Stomach smooth muscle (tissue), 2 donors: Measurements from ENCODE around the gene HDAC4.

Source experiments
- H3K27ac ChIP-seq: one replicate; pipeline ENCODE4 v1.7.0; 2013; ENCODE audit warnings: mild to moderate bottlenecking, low read length, inconsistent platforms
- H3K27me3 ChIP-seq, 2 donors: one replicate each; pipeline ENCODE4 v1.7.0; 2013; ENCODE audit warnings: low read length in 2 of 2; ENCODE audit not compliant: insufficient read depth in 2 of 2, control insufficient read depth in 1 of 2
- H3K36me3 ChIP-seq, 2 donors: one replicate each; pipeline ENCODE4 v1.7.0; 2013; ENCODE audit warnings: low read length in 2 of 2; ENCODE audit not compliant: control insufficient read depth in 2 of 2, insufficient read depth in 2 of 2
- H3K4me1 ChIP-seq: one replicate; pipeline ENCODE4 v1.7.0; 2013; ENCODE audit warnings: low read length; ENCODE audit not compliant: control insufficient read depth, insufficient read depth
- H3K4me3 ChIP-seq, 2 donors: one replicate each; pipeline ENCODE4 v1.7.0; 2013; ENCODE audit warnings: low read length in 2 of 2
- H3K9ac ChIP-seq, 2 donors: one replicate each; pipeline ENCODE4 v1.7.0; 2013; ENCODE audit warnings: low read length in 2 of 2, mild to moderate bottlenecking in 1 of 2
- H3K9me3 ChIP-seq, 2 donors: one replicate each; pipeline ENCODE4 v1.7.0; 2013; ENCODE audit warnings: low read length in 2 of 2; ENCODE audit not compliant: control insufficient read depth in 2 of 2
- donor health status: healthy.
- donor health status: Pancreatic carcinoma.

Gene HDAC4

DNA sequence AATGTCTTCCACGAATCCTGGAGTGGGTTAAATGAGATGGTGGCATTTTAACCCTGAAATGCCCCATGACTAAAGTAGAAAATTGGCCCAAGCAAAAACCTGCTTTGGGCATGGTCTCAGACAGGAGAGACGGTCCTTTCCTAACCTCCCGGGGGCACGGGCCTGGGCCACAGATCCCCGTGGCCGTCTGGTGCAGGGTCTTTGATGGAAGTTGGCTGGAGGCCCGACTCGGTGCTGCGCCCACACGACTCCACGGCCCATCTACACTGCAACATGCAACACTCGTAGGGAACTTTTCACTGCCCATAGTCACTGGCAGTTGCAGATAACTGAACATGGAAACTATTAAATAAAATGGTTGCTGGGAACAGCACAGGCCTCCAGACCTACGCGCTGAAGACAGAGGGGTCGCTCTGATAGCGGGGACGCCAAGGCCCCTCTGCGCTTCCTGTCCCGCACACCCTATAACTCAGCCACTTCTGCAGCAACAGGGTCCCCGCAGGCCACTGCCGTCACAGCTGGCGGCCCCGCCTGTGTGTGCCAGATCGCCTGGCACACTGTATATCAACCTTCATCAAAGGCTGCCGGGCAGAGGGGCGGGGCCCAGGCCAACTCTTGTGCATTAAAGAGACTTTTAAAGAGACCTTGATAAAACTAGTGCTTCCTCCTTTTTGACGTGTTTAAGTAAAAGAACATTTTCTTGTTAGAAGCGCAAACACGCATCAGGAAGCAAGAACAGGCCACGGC, 338.8 kb downstream of the HDAC4 start:
- Histone ChIP-seq H3K27me3 (no peaks in the 10 kb centered on the region), H3K36me3 (peaks cover 67% of the 10 kb centered on the region in 2 donors), H3K27ac (no peak overlapping the region)

DNA sequence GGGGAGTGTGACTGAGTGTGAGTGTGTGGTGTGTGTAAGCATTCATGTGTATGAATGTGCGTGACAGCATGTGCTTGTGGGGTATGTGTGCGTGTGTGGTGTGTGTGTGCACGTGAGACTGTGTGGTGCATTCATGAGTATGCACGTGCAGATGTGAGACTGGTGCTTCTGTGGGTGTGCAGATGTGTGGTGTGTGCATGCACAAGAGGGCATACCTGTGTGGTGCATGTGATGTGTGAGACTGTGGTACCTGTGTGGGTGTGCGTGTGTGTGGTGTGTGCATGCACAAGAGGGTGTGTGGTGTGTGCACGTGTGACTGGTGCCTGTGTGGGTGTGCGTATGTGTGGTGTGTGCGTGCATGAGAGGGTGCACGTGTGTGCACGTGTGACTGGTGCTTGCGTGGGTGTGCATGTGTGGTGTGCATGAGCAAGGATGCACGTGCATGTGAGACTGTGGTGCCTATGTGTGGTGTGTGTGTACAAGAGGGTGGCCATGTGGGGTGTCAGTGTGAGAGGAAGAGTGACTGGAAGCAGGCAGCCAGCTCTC, 339.6 kb downstream of the HDAC4 start:
- no peak overlapping the region for H3K4me3 ChIP-seq
- H3K27ac ChIP-seq = no peak overlapping the region
- H3K27me3 ChIP-seq = no peaks in the 10 kb centered on the region
- peaks cover 65 to 67% of the 10 kb centered on the region in 2 donors for H3K36me3 ChIP-seq
- H3K4me1 ChIP-seq = no peaks in the 10 kb centered on the region
- H3K9ac ChIP-seq = no peak overlapping the region
- no peaks in the 10 kb centered on the region for H3K9me3 ChIP-seq

More for the DNA sequence above, 338.8 kb downstream of the HDAC4 start:
- Histone ChIP-seq H3K9me3 (no peaks in the 10 kb centered on the region), H3K9ac (no peak overlapping the region), H3K4me3 (no peak overlapping the region), H3K4me1 (no peaks in the 10 kb centered on the region)

DNA sequence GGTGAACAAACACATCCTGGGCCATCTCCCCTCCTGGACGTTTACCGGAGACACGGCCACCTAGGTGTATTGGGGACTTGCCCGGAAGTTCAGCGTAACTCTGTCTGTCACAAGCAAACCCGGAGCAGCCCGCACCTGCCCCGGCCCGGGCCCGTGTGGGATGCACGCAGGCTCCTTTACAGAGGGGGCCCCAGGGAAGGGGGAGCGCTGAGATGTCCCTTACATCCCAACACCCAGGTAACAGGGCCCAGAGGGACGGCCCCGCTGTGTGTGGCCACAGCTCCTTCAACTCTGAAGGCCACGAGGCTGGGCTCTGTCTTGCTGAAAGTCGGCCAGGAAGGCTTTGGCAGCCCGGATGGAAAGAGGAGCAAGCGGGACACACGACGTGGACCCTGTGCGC, 340.1 kb downstream of the HDAC4 start:
- Histone ChIP-seq H3K36me3 (peaks cover 65 to 67% of the 10 kb centered on the region in 2 donors), H3K4me1 (no peaks in the 10 kb centered on the region), H3K27ac (no peak overlapping the region), H3K4me3 (no peak overlapping the region), H3K9ac (no peak overlapping the region), H3K27me3 (no peaks in the 10 kb centered on the region), H3K9me3 (no peaks in the 10 kb centered on the region)

DNA sequence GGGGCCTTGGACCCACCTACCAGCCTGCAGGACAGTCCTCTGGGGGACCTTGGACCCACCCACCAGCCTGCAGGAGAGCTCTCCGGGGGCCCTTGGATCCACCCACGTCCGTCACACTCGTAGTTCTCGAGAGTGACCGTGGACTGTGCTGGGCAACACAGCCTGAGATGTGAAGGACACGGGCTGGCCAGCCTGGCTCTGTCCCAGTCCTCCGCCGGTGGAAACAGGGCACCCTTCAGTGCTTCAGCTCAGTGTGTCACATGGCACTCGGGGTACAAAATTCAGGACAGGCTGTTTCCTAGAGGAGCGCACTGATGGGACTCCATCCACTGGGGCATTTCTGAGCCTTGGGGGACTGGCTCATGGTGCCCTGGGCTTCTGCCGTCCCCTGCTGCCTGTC, 341.0 kb downstream of the HDAC4 start:
- Histone ChIP-seq H3K36me3 (peaks cover 58 to 62% of the 10 kb centered on the region in 2 donors), H3K4me3 (no peak overlapping the region), H3K27me3 (no peaks in the 10 kb centered on the region)

DNA sequence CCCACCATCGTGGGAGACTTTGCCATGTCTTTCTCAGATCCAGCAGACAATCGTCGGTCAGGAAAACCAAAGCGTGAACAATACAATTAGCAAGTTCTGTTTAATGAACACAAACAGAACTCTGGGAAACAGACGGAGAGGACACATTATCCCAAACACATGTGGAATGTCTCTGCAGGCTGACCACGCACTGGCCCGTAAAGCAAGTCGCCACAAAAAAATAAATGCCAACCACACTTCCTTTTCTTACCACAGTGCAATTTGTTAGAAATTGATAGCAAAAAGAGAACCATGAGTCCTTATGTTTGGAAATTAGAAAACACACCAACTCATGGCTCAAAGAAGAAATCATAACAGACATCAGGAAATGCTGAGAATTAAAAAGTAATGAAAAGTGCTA, 342.1 kb downstream of the HDAC4 start:
- Histone ChIP-seq H3K9me3 (no peaks in the 10 kb centered on the region), H3K4me1 (no peaks in the 10 kb centered on the region), H3K36me3 (peaks cover 61 to 65% of the 10 kb centered on the region in 2 donors), H3K27ac (no peak overlapping the region), H3K4me3 (no peak overlapping the region), H3K9ac (no peak overlapping the region), H3K27me3 (no peaks in the 10 kb centered on the region)

More for the DNA sequence above, 341.0 kb downstream of the HDAC4 start:
- Histone ChIP-seq H3K27ac (no peak overlapping the region), H3K9me3 (no peaks in the 10 kb centered on the region), H3K4me1 (no peaks in the 10 kb centered on the region), H3K9ac (no peak overlapping the region)

DNA sequence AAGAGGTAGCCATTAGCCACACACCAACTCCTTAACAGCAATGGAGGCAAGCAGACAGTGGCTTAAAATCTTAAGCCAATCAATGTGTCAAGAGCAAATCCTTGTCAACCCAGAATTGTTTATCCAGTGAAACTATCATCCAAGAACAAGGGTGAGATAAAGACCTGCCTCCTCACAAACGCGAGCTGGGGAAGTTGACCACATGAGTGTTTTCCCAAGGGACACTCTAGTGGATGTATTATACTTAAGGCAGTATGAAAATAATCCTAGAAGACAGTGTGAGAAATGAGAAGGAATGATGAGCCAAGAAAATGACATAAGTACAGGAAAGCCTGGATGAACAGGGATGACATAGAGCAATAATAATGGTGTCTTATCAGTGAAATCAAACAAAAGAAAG, 343.3 kb downstream of the HDAC4 start:
- Histone ChIP-seq H3K36me3 (peaks cover 66 to 69% of the 10 kb centered on the region in 2 donors), H3K27ac (no peak overlapping the region), H3K9me3 (no peaks in the 10 kb centered on the region), H3K27me3 (no peaks in the 10 kb centered on the region), H3K4me1 (no peaks in the 10 kb centered on the region), H3K4me3 (no peak overlapping the region), H3K9ac (no peak overlapping the region)

DNA sequence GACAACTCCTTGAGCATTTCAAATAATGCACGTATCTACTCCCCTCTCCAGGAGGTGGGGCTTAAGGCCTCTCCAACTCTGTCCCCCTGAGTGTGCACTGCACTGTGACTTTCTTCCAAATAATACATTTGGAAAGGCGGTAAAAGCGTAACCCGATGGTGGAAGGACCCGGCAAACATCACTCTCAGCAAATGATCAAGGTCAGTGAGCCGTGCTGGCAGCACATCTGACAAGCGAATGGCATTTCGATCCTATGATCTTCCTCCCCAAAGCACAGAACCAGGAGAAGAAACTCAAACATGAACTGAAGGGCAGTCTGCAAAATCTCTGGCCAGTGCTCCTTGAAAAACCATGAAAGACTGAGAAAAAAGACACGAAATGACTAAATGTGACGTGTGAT, 344.2 kb downstream of the HDAC4 start:
- Histone ChIP-seq H3K36me3 (peaks cover 72 to 73% of the 10 kb centered on the region in 2 donors), H3K4me3 (no peak overlapping the region), H3K9me3 (no peaks in the 10 kb centered on the region), H3K27me3 (no peaks in the 10 kb centered on the region), H3K4me1 (no peaks in the 10 kb centered on the region), H3K9ac (no peak overlapping the region), H3K27ac (no peak overlapping the region)

DNA sequence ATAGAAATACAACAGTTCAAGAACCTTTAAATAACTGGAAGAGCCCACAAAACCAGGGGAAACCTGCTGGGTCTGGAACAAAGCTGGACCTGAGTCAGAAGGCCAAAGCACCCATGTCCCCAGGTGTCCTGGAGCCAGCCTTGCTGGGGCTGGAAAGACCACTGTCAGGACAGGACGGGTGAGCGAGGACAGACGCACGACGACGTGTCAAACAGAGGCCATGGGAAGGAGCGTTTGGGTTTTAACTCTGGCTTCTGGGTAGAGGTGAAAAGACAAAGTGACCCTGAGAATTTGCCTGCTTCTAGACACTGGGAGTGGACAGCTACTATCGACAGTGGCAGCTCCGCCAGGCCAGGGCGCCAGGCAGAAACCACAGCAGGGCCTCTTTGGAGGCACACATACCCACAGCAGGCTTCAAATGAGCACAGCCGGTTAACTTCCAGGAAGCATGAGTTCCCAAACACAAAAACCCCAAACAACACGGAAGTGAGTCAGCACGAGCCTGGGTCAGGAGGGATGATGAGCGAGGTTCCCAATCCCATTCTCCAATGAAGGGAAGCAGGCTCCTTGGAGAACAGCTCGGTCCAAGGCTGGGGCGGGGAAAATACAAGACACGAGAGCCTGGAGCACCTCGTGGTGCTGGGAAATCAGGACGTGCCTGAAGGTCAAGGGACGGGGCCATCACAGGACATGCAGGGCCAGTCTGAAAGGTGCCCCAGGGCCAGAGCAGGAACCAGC, 344.9 kb downstream of the HDAC4 start:
- Histone ChIP-seq H3K9ac (no peak overlapping the region), H3K27me3 (no peaks in the 10 kb centered on the region), H3K9me3 (no peaks in the 10 kb centered on the region), H3K27ac (no peak overlapping the region), H3K36me3 (peaks cover 67 to 70% of the 10 kb centered on the region in 2 donors), H3K4me3 (no peak overlapping the region), H3K4me1 (no peaks in the 10 kb centered on the region)

DNA sequence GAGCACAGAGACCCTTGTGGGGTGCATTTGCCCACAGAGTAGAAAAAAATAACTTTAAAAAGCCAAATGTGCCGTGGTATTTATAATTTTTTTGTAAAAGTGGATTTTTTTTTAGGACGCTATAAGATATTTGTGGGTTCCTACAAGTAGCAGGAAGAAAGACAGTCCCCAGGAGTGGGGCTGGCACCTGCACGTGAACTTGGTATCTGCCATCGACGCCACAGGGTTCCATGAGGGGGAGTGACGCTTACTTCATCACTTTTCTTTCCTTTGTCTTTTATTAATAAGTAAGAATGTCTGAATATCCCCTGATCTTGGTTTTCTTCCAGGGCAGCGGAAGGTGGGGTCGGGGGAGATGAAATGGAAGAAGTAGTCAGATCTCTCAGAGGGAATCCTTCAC, 345.9 kb downstream of the HDAC4 start:
- Histone ChIP-seq H3K4me1 (no peaks in the 10 kb centered on the region), H3K4me3 (no peak overlapping the region), H3K27ac (no peak overlapping the region), H3K36me3 (peaks cover 68 to 69% of the 10 kb centered on the region in 2 donors), H3K27me3 (no peaks in the 10 kb centered on the region), H3K9ac (no peak overlapping the region), H3K9me3 (peaks cover 0 to 4% of the 10 kb centered on the region in 2 donors)

DNA sequence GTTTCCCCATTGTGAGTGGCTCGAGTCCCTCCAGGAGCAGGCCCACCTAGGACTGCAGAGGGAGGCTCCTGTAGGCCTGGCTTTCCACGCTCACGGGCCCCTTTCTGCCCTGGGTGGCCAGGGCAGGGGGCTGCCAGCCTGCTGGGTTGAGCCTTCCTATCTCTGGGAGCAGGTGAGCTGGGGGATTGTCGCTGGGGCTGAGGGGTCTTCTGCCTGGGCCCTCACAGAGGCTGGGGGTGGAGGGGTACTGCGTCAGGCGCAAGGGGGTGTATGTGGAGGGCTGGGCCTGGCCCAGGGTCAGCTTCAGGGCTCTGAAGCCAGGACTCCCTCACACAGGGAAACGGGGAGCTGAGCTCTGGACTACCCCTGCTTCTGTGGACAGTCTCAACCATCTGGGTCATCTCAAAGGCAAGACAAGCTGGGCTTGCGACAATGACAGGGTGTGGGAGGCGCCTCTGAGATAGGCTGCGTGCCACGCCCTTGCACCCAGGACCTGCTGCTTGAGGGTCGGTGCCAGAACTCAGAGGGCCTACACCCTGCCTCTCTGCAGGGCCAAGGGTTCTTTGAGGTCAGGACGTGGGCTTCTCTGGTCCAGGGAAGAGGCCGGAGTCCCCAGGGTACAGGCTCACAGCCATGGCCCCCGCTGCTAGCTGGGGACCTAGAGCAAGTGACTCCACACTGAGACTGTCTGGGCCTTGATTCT, 346.9 kb downstream of the HDAC4 start:
- H3K36me3 ChIP-seq = peaks cover 66% of the 10 kb centered on the region in 2 donors

More for the DNA sequence above, 346.9 kb downstream of the HDAC4 start:
- Histone ChIP-seq H3K9ac (no peak overlapping the region), H3K27ac (no peak overlapping the region), H3K4me1 (no peaks in the 10 kb centered on the region), H3K9me3 (peaks cover 0 to 4% of the 10 kb centered on the region in 2 donors), H3K27me3 (no peaks in the 10 kb centered on the region), H3K4me3 (no peak overlapping the region)
